ENCODE data around the gene TMEM255B.

The TMEM255B gene

GRCh38 chr13:113758651-113759524, at the start of gene TMEM255B:
TMEM255B (plus strand) TSS chr13:113759226; CDS start chr13:113759270, 44 bp downstream.
- Histone ChIP-seq H2AFZ (ENCODE audit: low read depth, low read length, severe bottlenecking) (peak within 1 kb of the TSS; percentile 95), H3K9ac (ENCODE audit: low read length) (peak within 1 kb of the TSS; percentile 60), H3K36me3 (ENCODE audit: low read length) (no peaks in the 10 kb centered on the region), H3K27ac (ENCODE audit: low read depth, low read length) (no peak within 1 kb of the TSS), H3K4me3 (ENCODE audit: insufficient read depth, low read length, poor library complexity, severe bottlenecking) (peak within 1 kb of the TSS; percentile 74), H3K79me2 (ENCODE audit: insufficient read depth, low read length) (no peaks in the 10 kb centered on the region), H3K9me2 (replicated peaks; ENCODE audit: insufficient read depth, low read length) (no peaks in the 10 kb centered on the region), H3K27me3 (ENCODE audit: low read length) (no peaks in the 10 kb centered on the region; the same call in 1 of the 2 replicates), H3K4me2 (ENCODE audit: low read depth, low read length, poor library complexity, severe bottlenecking) (peak within 1 kb of the TSS; percentile 89), H4K20me1 (ENCODE audit: low read depth, low read length) (no peaks in the 10 kb centered on the region), H3F3A (ENCODE audit: insufficient read depth) (no peaks in the 10 kb centered on the region), H3K9me3 (ENCODE audit: insufficient read depth, low read length) (no peaks in the 10 kb centered on the region)
- TF ChIP-seq CTCF (IDR thresholded peaks at IDR 0.05; ENCODE audit: insufficient read depth, low read length, poor library complexity, severe bottlenecking) = no peak
- TF ChIP-seq EZH2phosphoT487 (conservative IDR thresholded peaks at IDR 0.05; ENCODE audit: low read length) = no peak

GRCh38 chr13:113722921-113723320, 36.1 kb upstream of the TMEM255B start:
- Histone ChIP-seq H3K27ac (ENCODE audit: low read depth, low read length) (no peak overlapping the region), H3K27me3 (ENCODE audit: low read length) (no peaks in the 10 kb centered on the region), H3F3A (ENCODE audit: insufficient read depth) (no peaks in the 10 kb centered on the region), H3K36me3 (ENCODE audit: low read length) (no peaks in the 10 kb centered on the region), H3K9me2 (replicated peaks; ENCODE audit: insufficient read depth, low read length) (no peaks in the 10 kb centered on the region), H3K4me3 (ENCODE audit: insufficient read depth, low read length, poor library complexity, severe bottlenecking) (no peak overlapping the region), H2AFZ (ENCODE audit: low read depth, low read length, severe bottlenecking) (no peak overlapping the region), H4K20me1 (ENCODE audit: low read depth, low read length) (no peaks in the 10 kb centered on the region), H3K9ac (ENCODE audit: low read length) (no peak overlapping the region), H3K4me2 (ENCODE audit: low read depth, low read length, poor library complexity, severe bottlenecking) (no peak overlapping the region), H3K79me2 (ENCODE audit: insufficient read depth, low read length) (no peaks in the 10 kb centered on the region), H3K9me3 (ENCODE audit: insufficient read depth, low read length) (no peaks in the 10 kb centered on the region)
- TF ChIP-seq CTCF (IDR thresholded peaks at IDR 0.05; ENCODE audit: insufficient read depth, low read length, poor library complexity, severe bottlenecking) (no peak), EZH2phosphoT487 (conservative IDR thresholded peaks at IDR 0.05; ENCODE audit: low read length) (no peak)

GRCh38 chr13:113723410-113724015, 35.5 kb upstream of the TMEM255B start:
- H4K20me1 ChIP-seq (ENCODE audit: low read depth, low read length) = no peaks in the 10 kb centered on the region
- H3K79me2 ChIP-seq (ENCODE audit: insufficient read depth, low read length) = no peaks in the 10 kb centered on the region
- no peak for TF ChIP-seq EZH2phosphoT487 (conservative IDR thresholded peaks at IDR 0.05; ENCODE audit: low read length)
- TF ChIP-seq CTCF (IDR thresholded peaks at IDR 0.05; ENCODE audit: insufficient read depth, low read length, poor library complexity, severe bottlenecking) = no peak
- no peak overlapping the region for H3K9ac ChIP-seq (ENCODE audit: low read length)
- H3K4me2 ChIP-seq (ENCODE audit: low read depth, low read length, poor library complexity, severe bottlenecking) = no peak overlapping the region
- H3K9me3 ChIP-seq (ENCODE audit: insufficient read depth, low read length) = no peaks in the 10 kb centered on the region
- no peak overlapping the region for H2AFZ ChIP-seq (ENCODE audit: low read depth, low read length, severe bottlenecking)
- no peak overlapping the region for H3K4me3 ChIP-seq (ENCODE audit: insufficient read depth, low read length, poor library complexity, severe bottlenecking)
- H3K36me3 ChIP-seq (ENCODE audit: low read length) = no peaks in the 10 kb centered on the region
- H3K27me3 ChIP-seq (ENCODE audit: low read length) = no peaks in the 10 kb centered on the region
- H3F3A ChIP-seq (ENCODE audit: insufficient read depth) = no peaks in the 10 kb centered on the region
- H3K27ac ChIP-seq (ENCODE audit: low read depth, low read length) = no peak overlapping the region
- no peaks in the 10 kb centered on the region for H3K9me2 ChIP-seq (replicated peaks; ENCODE audit: insufficient read depth, low read length)

All from SU-DHL-6 (cell line).